ENCODE data around the gene XPA.
"Not testable (repeated sequence)": the region's sequence is repeated elsewhere in the genome, so short reads cannot be mapped to it uniquely, and the experiment has no call there.

Gene XPA

GRCh38 chr9:97703437-97704344, 6.6 kb upstream of the XPA start:
- no peak for DNase-seq

GRCh38 chr9:97699824-97700223, 2.7 kb upstream of the XPA start:
- DNase-seq: not testable (repeated sequence)

- DNase-seq: not testable (repeated sequence)
Observed at GRCh38 chr9:97699281-97699680, 2.1 kb upstream of the XPA start.

- DNase-seq: no peak
Observed at GRCh38 chr9:97698865-97699264, 1.7 kb upstream of the XPA start.

- no peak for DNase-seq
Observed at GRCh38 chr9:97697837-97698236, 697 bp upstream of the XPA start.

- no peak for DNase-seq
Observed at GRCh38 chr9:97695995-97696802, 941 bp downstream of the XPA start.

- no peak for DNase-seq
Observed at GRCh38 chr9:97695390-97695789, 1.8 kb downstream of the XPA start.

DNA sequence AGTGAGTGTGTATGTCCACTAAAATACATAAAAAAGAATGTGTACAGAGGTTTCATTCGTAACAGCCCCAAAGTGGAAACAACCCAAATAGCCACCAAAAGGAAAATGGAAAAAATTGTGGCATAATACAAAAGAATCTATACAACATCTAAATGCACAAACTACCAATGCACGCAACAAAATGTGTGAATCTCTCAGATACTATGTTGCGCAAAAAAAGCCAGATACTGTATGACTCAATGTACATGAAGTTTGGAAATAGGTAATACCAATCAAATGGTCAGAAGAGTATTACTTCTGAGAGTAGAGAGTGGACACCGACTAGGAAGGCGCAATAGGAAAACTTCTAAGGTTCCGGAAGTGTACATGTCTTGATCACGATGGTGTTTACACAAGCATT, 2.4 kb downstream of the XPA start:
- DNase-seq: no peak

DNA sequence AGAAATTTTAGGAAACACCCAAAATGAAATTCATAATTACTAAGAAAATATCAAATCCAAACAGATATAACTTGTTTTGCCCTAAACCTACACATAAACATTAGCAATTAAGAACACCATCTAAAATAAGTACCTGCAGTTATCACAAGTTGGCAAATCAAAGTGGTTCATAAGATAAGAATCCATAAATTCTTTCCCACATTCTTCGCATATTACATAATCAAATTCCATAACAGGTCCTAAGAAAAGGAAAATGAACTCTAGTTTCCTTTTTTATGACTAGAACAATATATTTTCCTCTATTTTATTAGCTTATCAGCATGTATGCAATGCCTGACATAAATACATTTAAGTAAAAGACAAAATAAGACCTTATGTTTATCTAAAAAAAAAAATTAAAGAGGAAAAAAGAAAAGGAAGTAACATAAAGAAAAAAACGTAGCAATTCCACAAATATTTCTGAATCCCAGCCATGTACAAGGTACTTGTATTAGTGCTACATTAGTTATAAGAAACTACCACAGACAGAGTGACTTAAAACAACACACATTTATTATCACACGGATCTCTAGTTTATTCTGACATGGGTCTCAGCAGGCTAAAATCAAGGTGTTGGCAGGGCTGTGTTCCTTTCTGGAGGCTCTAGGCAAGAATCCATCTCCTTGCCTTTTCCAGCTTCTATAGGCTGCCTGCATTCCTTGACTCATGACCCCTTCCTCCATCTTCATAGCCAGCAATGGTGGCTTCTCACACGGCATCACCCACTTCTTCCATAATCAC, 7.5 kb downstream of the XPA start:
- no peak for DNase-seq

DNA sequence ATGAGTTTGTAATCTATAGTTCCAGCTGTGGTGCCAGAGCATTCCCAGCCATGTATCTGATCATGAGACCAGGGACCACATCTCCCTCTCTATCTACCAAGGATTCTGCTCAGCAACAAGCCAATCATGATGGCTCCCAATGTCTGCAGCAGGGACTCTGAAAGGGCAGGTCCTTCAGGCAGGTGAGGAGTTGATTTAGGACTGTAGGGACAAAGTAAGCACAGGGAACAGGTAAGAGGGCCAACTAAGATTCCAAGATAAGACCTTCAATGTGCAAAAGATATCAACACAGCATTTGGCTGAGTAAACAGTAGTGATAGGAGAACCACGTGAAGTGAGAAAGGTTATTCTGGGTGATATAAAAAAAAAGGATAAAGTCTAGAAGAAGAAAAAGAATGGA, 8.5 kb downstream of the XPA start:
- DNase-seq: no peak

- DNase-seq: no peak
Observed at GRCh38 chr9:97682242-97682641, 14.9 kb downstream of the XPA start.

DNA sequence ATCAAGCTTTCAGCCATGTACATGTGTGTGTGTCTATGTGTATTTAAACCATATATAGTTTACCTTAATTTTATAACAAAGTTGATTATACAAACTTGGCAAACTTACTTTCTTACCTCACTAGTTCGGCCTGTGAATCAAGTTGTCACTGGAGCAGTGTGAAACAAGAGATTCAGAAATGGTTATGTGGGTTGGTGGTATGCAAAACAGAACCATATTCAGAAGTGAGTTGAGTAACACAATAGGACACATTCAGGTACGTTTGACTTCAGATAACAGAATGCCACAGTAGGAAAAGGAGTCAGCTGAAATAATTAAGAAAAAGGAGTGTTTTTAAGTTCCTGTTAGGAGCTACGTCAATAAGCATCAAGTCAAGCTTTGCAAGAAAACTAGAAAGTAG, 21.5 kb downstream of the XPA start:
- no peak for DNase-seq

DNA sequence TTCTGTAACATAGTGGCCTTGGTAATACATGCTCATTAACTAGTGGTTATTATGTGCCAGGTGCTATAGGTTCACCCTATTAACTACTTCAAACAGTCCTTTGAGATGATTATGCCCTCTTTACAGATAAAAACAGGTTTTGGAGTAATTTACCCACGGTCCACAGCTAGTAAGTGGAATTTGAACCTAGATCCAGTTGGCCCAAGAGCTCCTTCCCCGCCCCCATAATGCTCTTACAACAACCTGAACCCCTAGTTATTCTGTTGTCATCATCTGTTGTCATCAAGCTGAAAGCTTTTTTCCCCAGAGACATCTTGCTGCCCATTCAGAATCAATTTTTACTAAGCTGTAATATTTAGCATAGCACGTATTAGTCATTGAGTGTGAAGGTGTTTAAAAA, 23.2 kb downstream of the XPA start:
- no peak for DNase-seq

DNA sequence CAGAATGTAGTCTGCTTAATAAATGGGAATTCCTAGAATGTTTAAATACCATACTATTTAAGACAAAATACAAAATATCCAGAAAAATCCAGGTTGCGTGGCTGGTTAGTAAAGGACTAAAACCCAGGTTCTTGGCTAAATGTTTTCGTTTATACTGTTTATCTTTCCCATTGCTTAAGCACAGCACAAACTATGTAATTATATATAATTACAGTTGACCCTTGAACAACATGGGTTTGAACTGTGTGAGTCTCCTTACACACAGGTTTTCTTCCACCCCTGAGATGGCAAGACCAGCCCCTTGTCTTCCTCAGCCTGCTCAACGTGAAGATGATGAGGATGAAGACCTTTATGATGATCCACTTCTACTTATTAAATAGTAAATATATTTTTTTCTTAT, 24.7 kb downstream of the XPA start:
- DNase-seq: no peak

- DNase-seq: no peak
Observed at GRCh38 chr9:97670586-97670985, 26.6 kb downstream of the XPA start.

GRCh38 chr9:97668485-97668884, 28.7 kb downstream of the XPA start:
- no peak for DNase-seq

DNA sequence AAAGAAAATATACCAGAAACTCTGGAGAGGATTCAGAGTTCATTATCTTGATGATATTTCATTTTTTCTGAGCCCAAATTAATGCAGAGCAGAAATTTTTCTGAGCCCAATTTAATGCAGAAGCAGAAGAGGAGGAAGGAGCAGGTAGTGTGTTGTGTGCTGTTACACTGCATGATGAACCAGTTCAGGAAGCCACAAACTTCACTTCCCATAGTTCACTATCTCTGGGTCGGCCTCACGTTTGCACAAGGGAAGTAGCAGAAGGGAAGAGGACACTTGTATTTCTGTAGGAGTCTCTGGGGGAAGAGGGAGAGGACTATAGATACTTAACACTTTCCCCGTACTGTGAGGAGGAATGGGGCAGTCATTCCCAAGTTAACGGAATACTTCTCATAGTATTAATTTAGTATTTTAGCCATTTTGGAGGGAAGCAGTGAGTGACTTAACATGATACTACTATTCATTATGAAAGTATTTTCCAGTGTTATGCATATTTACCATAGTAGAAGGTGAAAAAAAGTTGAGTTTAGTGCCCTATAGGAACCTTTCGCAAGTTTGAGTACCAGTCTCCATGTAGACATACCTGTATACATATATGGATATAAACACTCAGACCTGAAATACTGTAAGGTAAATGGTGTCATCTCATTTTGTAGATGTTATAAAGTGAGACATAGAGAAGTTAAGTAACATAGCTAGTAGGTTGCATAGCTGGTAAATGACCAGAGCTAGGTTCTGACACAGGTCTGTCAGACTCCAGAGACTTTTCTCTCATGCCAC, 30.0 kb downstream of the XPA start:
- no peak for DNase-seq

DNA sequence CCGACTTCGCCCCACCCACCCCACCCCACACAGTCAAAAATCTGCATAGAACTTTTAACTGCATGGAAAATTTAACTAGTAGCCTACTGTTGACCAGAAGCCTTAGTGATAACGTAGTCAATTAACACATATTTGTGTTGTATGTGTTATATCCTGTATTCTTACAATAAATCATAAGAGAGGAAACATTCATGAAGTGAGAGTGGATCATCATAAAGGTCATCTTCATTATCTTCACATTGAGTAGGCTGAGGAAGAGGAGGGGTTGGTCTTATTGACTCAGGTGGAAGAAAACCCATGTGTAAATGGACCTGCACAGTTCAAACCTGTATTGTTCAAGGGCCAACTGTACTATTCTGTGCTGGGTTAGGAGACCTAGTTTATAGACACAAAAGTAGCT, 31.4 kb downstream of the XPA start:
- no peak for DNase-seq

DNA sequence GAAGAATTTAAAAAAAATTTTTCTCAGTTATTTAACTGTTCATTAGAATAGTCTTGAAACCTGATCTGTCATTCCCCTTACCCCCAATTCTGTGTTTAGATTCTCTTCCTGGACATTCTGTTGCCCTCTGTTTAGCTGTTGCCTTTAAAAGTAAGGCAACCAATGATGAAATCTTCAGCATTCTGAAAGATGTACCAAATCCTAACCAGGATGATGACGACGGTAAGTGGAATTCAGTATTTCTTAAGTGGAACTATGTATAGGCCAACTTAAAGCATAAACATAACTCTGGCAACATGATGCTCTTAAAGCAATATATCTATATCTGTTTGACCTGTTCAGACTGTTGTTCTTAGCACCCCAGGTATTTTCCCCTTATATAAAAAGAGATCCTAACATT, 36.3 kb downstream of the XPA start:
- no peak for DNase-seq

- DNase-seq: no peak
Observed at GRCh38 chr9:97660340-97660739, 36.8 kb downstream of the XPA start.

DNA sequence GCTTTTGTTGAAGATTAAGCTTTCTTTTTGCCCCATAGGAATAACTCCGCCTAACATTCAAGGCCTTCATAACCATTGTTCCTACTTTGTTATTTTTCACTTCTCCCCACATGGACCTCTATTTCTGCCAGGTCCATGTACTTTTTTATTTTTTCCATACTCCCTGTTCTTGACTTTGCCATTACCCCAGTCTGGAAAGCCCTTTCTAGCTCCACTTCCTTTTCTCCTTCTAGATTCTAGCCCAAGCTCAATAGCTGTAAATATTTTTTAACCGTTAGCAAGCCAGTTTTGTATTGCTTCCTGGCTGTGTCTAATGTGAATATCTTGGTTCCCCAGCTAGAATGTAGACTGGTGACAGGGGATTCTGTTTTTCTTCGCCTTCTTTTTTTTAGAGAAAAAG, 37.4 kb downstream of the XPA start:
- DNase-seq: no peak

DNA sequence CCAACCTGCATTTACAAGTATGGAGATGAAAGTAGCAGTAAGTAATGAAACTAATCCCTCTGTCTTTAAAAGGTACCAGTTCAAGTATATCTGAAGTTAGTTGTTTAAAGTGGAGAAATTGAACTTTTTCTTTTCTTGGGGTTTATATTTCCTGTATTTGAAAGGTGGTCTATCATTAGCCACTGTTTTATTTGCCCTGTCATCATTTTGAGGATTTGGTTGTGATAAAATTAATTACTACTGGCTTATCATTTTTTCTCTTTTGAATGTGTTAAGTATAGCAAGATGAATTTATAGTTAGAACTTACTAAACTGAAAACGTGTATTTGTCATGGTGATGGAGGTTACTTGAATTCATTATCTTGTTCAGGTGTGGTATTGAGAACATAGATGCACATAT, 38.4 kb downstream of the XPA start:
- DNase-seq: no peak

GRCh38 chr9:97651646-97652045, 45.5 kb downstream of the XPA start:
- no peak for DNase-seq

Measured in NCI-H2171 (cell line).